Smooth muscle cell (in vitro differentiated cells): ENCODE data around the gene P2RX1. TPM values are rescaled to one million over a fixed set of nuclear protein-coding genes. Genes with fewer than 3 reads are reported as not detected.

Experiments
- DNase-seq: peaks from one replicate; lab custom pipeline; 2025; ENCODE audit not compliant: unreplicated experiment; lab: John Stamatoyannopoulos, UW
- H2AFZ ChIP-seq: fragments of 200-600 bp; sonication (generic); 2 replicates; pipeline ENCODE4 v1.6.0; 2016; ENCODE audit warnings: antibody characterized with exemption, low read depth, mild to moderate bottlenecking
- H3F3A ChIP-seq: fragments of 200-600 bp; sonication (generic); 2 replicates; pipeline ENCODE4 v1.6.0; 2017; ENCODE audit warnings: antibody characterized with exemption, low read depth
- H3K27ac ChIP-seq: fragments of 200-600 bp; sonication (generic); 2 replicates; pipeline ENCODE4 v1.5.1; 2016; ENCODE audit warnings: low read depth, mild to moderate bottlenecking
- H3K27me3 ChIP-seq: fragments of 200-600 bp; sonication (generic); 2 replicates; pipeline ENCODE4 v1.6.1; 2016; ENCODE audit warnings: low read depth, mild to moderate bottlenecking
- H3K36me3 ChIP-seq: fragments of 200-600 bp; sonication (generic); 2 replicates; pipeline ENCODE4 v1.5.1; 2016; ENCODE audit warnings: low read depth
- H3K4me1 ChIP-seq: fragments of 200-600 bp; sonication (generic); 2 replicates; pipeline ENCODE4 v1.5.1; 2016; ENCODE audit warnings: low read depth
- H3K4me2 ChIP-seq: fragments of 200-600 bp; sonication (generic); 2 replicates; pipeline ENCODE4 v1.6.0; 2016; ENCODE audit warnings: mild to moderate bottlenecking
- H3K4me3 ChIP-seq: fragments of 200-600 bp; sonication (generic); 2 replicates; pipeline ENCODE4 v1.5.1; 2016; ENCODE audit warnings: mild to moderate bottlenecking
- H3K79me2 ChIP-seq: fragments of 200-600 bp; sonication (generic); 2 replicates; pipeline ENCODE4 v1.6.0; 2016; ENCODE audit warnings: low read depth, mild to moderate bottlenecking
- H3K9ac ChIP-seq: fragments of 200-600 bp; sonication (generic); 2 replicates; pipeline ENCODE4 v1.6.0; 2016; ENCODE audit warnings: low read depth
- H3K9me3 ChIP-seq: fragments of 200-600 bp; sonication (generic); replicated peaks from 2 replicates; pipeline ENCODE4 v1.5.1; 2016; ENCODE audit warnings: low read depth
- H4K20me1 ChIP-seq: fragments of 200-600 bp; sonication (generic); 2 replicates; pipeline ENCODE4 v1.6.0; 2016; ENCODE audit warnings: low read depth
- WGBS: methylation state at CpG from one replicate; pipeline ENCODE4 v1.1.7; 2016; ENCODE audit warnings: low lambda C conversion rate; 5-methylcytosine and 5-hydroxymethylcytosine counted together
- polyA plus RNA-seq: library from polyadenylated mRNA; unstranded; fragments of >200 nt; fragmentation: Nextera tagmentation; extraction: Ambion mirVana; gene quantifications from 2 replicates; pipeline ENCODE4 v1.2.1, GENCODE V29; 2016
- total RNA-seq: library from RNA; depleted of rRNA; stranded (reverse); fragments of >200 nt; gene quantifications from 2 replicates; pipeline ENCODE4 v1.2.3, GENCODE V29; 2014
- TF ChIP-seq, protein P1 (sequence below): fragments of 200-600 bp; sonication (generic); IDR thresholded peaks from 2 replicates; pipeline ENCODE4 v1.5.1; 2017; ENCODE audit warnings: borderline replicate concordance, mild to moderate bottlenecking, antibody characterized with exemption; ENCODE audit not compliant: insufficient read depth, poor library complexity, severe bottlenecking

P2RX1 gene
- total and polyA plus RNA-seq, 2 experiments from 2014 or later: 1.3 to 3.2 TPM

DNA sequence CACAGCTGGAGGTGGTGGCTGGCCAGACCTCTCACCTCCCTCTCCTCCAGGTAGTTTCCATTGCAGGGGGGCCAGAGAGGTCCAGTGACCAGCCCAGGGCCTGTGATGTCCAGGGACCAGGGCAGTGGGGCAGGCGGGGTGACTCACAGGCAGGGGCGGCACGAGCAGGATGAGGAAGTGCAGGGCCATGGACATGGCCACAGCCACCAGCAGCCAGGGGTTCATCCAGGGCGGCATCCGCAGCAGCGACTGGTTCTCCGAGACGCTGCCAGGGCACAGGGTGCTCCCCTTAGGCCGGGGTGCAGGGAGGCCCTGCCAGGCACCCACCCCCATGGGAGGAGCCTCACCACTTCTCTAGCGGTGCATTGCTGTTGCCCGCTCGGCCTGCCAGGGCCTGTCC is 12.9 kb upstream of the P2RX1 start:
- H3K4me2 ChIP-seq: no peak overlapping the region
- no peak overlapping the region for H2AFZ ChIP-seq
- no peak overlapping the region for H3K9ac ChIP-seq
- H3K27ac ChIP-seq: no peak overlapping the region
- no peaks in the 10 kb centered on the region for H4K20me1 ChIP-seq
- no peaks in the 10 kb centered on the region for H3K36me3 ChIP-seq
- 92% methylated on average over 11 of the region's 12 CpGs for WGBS
- no peak overlapping the region for H3K4me3 ChIP-seq
- DNase-seq: no peak
- H3K4me1 ChIP-seq: no peaks in the 10 kb centered on the region
- H3K79me2 ChIP-seq: no peaks in the 10 kb centered on the region
- H3F3A ChIP-seq: no peaks in the 10 kb centered on the region
- H3K9me3 ChIP-seq: no peaks in the 10 kb centered on the region
- TF ChIP-seq, protein P1, sequence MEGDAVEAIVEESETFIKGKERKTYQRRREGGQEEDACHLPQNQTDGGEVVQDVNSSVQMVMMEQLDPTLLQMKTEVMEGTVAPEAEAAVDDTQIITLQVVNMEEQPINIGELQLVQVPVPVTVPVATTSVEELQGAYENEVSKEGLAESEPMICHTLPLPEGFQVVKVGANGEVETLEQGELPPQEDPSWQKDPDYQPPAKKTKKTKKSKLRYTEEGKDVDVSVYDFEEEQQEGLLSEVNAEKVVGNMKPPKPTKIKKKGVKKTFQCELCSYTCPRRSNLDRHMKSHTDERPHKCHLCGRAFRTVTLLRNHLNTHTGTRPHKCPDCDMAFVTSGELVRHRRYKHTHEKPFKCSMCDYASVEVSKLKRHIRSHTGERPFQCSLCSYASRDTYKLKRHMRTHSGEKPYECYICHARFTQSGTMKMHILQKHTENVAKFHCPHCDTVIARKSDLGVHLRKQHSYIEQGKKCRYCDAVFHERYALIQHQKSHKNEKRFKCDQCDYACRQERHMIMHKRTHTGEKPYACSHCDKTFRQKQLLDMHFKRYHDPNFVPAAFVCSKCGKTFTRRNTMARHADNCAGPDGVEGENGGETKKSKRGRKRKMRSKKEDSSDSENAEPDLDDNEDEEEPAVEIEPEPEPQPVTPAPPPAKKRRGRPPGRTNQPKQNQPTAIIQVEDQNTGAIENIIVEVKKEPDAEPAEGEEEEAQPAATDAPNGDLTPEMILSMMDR: no peak
- H3K27me3 ChIP-seq: no peaks in the 10 kb centered on the region

DNA sequence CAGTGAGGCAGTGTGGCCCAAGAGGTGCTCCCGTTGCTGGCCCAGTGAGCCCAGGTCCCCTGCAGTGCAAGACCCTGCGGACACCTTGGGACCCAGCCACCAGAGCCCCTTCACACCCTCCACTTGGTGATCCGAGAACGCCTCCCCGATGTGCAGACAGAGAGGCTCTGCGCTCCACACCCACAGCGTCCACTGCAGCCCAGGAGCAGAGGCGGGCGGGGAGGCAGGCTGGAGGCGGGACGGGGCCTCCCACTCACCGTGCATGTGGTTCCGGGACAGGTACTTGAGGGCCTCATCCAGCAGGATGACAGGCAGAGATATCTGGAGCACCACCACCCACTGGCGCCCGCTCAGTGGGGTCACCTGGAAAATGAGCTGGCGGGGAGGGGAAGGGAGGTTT is 12.1 kb upstream of the P2RX1 start:
- no peak overlapping the region for H2AFZ ChIP-seq
- H3K79me2 ChIP-seq: no peaks in the 10 kb centered on the region
- H4K20me1 ChIP-seq: no peaks in the 10 kb centered on the region
- no peak overlapping the region for H3K4me3 ChIP-seq
- H3K36me3 ChIP-seq: no peaks in the 10 kb centered on the region
- no peak overlapping the region for H3K9ac ChIP-seq
- no peaks in the 10 kb centered on the region for H3K27me3 ChIP-seq
- no peak for DNase-seq
- no peaks in the 10 kb centered on the region for H3F3A ChIP-seq
- no peak overlapping the region for H3K27ac ChIP-seq
- no peaks in the 10 kb centered on the region for H3K9me3 ChIP-seq
- no peak overlapping the region for H3K4me2 ChIP-seq
- H3K4me1 ChIP-seq: no peaks in the 10 kb centered on the region
- 94% methylated on average over 16 of the region's 16 CpGs for WGBS
- TF ChIP-seq, protein P1: no peak

DNA sequence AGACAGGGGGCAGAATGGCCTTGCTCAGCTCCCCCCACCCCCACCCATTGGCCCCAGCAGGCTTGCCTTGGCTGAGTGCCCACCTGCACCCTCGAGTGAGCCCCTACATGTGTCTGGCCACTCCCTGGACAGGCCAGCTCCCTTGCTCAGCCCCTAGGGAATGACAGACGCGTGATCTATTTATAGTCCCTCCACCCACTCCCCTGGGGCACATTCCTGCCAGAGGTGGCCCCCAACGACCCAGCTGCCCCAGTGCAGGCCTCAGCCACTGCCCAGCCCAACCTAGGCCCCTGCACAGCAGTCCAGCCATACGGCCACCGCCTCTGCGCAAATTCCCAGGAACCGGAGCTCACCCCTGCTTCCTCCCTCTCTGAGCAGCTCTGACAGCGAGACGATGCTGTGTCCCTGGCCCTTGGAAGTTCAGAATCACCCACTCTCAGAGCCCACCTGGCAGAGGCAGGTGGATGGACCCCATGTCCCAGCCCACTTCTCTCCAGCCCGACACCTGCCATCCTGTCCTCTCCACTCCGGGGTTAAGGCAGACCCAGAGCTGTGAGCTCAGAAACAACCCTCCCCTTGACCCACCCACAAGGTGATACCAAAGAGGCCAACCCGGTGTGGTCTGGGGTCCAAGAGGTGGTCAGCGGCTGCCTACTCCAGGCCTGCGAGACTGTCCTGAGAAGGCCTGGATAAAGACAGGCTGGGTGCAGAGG is 11.5 kb upstream of the P2RX1 start:
- Histone ChIP-seq H3K27me3 (no peaks in the 10 kb centered on the region), H3K4me1 (no peaks in the 10 kb centered on the region), H3K4me3 (no peak overlapping the region), H3K9me3 (no peaks in the 10 kb centered on the region), H2AFZ (no peak overlapping the region), H4K20me1 (no peaks in the 10 kb centered on the region), H3K36me3 (no peaks in the 10 kb centered on the region), H3F3A (no peaks in the 10 kb centered on the region), H3K4me2 (no peak overlapping the region), H3K27ac (no peak overlapping the region), H3K79me2 (no peaks in the 10 kb centered on the region), H3K9ac (no peak overlapping the region)
- no peak for DNase-seq
- TF ChIP-seq, protein P1: no peak
- WGBS: 72% methylated on average over 15 of the region's 15 CpGs
